Mesenchymal stem cell (in vitro differentiated cells and primary cell): ENCODE data around the gene KIF26A.
A peak's percentile ranks its signal among the peaks of the same experiment; 100 is the strongest.

Source experiments
- DNase-seq: peaks from one replicate; pipeline ENCODE4 v3.0.0-alpha.2; 2013
- H2AFZ ChIP-seq: one replicate; pipeline ENCODE4 v1.6.1; 2013; ENCODE audit warnings: low read depth, mild to moderate bottlenecking, control low read depth, inconsistent platforms, low read length, moderate library complexity
- H2AK5ac ChIP-seq: 2 replicates; pipeline ENCODE4 v1.6.1; 2013; ENCODE audit warnings: low read length, moderate library complexity, mild to moderate bottlenecking, inconsistent platforms; ENCODE audit not compliant: severe bottlenecking
- H2BK120ac ChIP-seq: one replicate; pipeline ENCODE4 v1.6.1; 2013; ENCODE audit warnings: low read depth, mild to moderate bottlenecking, inconsistent platforms, low read length, moderate library complexity
- H2BK12ac ChIP-seq, 2 experiments: one replicate each; pipeline ENCODE4 v1.6.1; 2013; ENCODE audit warnings: inconsistent platforms in 2 of 2, low read length in 2 of 2, mild to moderate bottlenecking in 2 of 2, moderate library complexity in 2 of 2, control low read depth in 1 of 2
- H2BK15ac ChIP-seq: one replicate; pipeline ENCODE4 v1.6.1; 2013; ENCODE audit warnings: mild to moderate bottlenecking, low read depth, inconsistent platforms; ENCODE audit not compliant: poor library complexity, severe bottlenecking
- H2BK5ac ChIP-seq: 2 replicates; pipeline ENCODE4 v1.6.1; 2013; ENCODE audit warnings: low read depth, mild to moderate bottlenecking, low read length, control low read depth, inconsistent platforms; ENCODE audit not compliant: poor library complexity, severe bottlenecking
- H3K14ac ChIP-seq, 2 experiments: one replicate each; pipeline ENCODE4 v1.6.1; 2013; ENCODE audit warnings: inconsistent platforms in 2 of 2, low read length in 2 of 2, control low read depth in 1 of 2, mild to moderate bottlenecking in 1 of 2, moderate library complexity in 1 of 2
- H3K18ac ChIP-seq, 2 experiments: one replicate each; pipeline ENCODE4 v1.6.1; 2013; ENCODE audit warnings: inconsistent platforms in 2 of 2, low read length in 2 of 2, control low read depth in 1 of 2, low read depth in 1 of 2, mild to moderate bottlenecking in 1 of 2
- H3K23ac ChIP-seq, 2 experiments: one replicate each; pipeline ENCODE4 v1.6.1; 2013; ENCODE audit warnings: inconsistent platforms in 2 of 2, low read length in 2 of 2, mild to moderate bottlenecking in 2 of 2, moderate library complexity in 2 of 2, control low read depth in 1 of 2
- H3K27ac ChIP-seq: 2 replicates; pipeline ENCODE4 v1.5.1; 2013; ENCODE audit warnings: mild to moderate bottlenecking, moderate library complexity, low read length, control low read depth, inconsistent platforms; ENCODE audit not compliant: poor library complexity, severe bottlenecking
- H3K27me3 ChIP-seq, 2 experiments: 2 replicates each; pipeline versions ENCODE4 v1.6.1 to v1.7.0; 2013; ENCODE audit warnings: low read length in 2 of 2, mild to moderate bottlenecking in 2 of 2, moderate library complexity in 2 of 2, control low read depth in 1 of 2, inconsistent platforms in 1 of 2; ENCODE audit not compliant: control insufficient read depth in 1 of 2, insufficient read depth in 1 of 2
- H3K36me3 ChIP-seq, 2 experiments: 2 replicates each; pipeline versions ENCODE4 v1.6.1 to v1.7.0; 2013; ENCODE audit warnings: low read length in 2 of 2, control low read depth in 1 of 2, inconsistent platforms in 1 of 2, low read depth in 1 of 2, mild to moderate bottlenecking in 1 of 2; ENCODE audit not compliant: insufficient read depth in 2 of 2, control insufficient read depth in 1 of 2
- H3K4ac ChIP-seq, 2 experiments: one replicate each; pipeline ENCODE4 v1.6.1; 2013; ENCODE audit warnings: inconsistent platforms in 2 of 2, low read length in 2 of 2, mild to moderate bottlenecking in 2 of 2, moderate library complexity in 2 of 2, control low read depth in 1 of 2, low read depth in 1 of 2
- H3K4me1 ChIP-seq: 2 replicates; pipeline ENCODE4 v1.6.1; 2013; ENCODE audit warnings: low read depth, low read length, control low read depth; ENCODE audit not compliant: control insufficient read depth, insufficient read depth
- H3K4me2 ChIP-seq: 2 replicates; pipeline ENCODE4 v1.6.1; 2013; ENCODE audit warnings: low read length, mild to moderate bottlenecking, inconsistent platforms; ENCODE audit not compliant: poor library complexity, severe bottlenecking
- H3K4me3 ChIP-seq, 2 experiments: 2 replicates each; pipeline versions ENCODE4 v1.5.1 to v1.7.0; 2013; ENCODE audit warnings: low read length in 2 of 2, mild to moderate bottlenecking in 2 of 2, control low read depth in 1 of 2, low read depth in 1 of 2; ENCODE audit not compliant: insufficient read depth in 1 of 2
- H3K79me1 ChIP-seq: replicated peaks from 2 replicates; pipeline ENCODE4 v1.6.1; 2013; ENCODE audit warnings: mild to moderate bottlenecking, control low read depth, low read length, inconsistent platforms; ENCODE audit not compliant: poor library complexity, severe bottlenecking
- H3K9ac ChIP-seq: 2 replicates; pipeline ENCODE4 v1.7.0; 2013; ENCODE audit warnings: mild to moderate bottlenecking, low read length, moderate library complexity
- H3K9me3 ChIP-seq: 2 replicates; pipeline ENCODE4 v1.7.0; 2013; ENCODE audit warnings: mild to moderate bottlenecking, low read length; ENCODE audit not compliant: control insufficient read depth
- H4K8ac ChIP-seq: one replicate; pipeline ENCODE4 v1.6.1; 2013; ENCODE audit warnings: inconsistent platforms, mild to moderate bottlenecking, low read length, moderate library complexity
- H4K91ac ChIP-seq: one replicate; pipeline ENCODE4 v1.6.1; 2013; ENCODE audit warnings: mild to moderate bottlenecking, low read length, inconsistent platforms
- WGBS: methylation state at CpG from one replicate; pipeline ENCODE4 v1.1.7; 2013; ENCODE audit warnings: mixed read lengths; 5-methylcytosine and 5-hydroxymethylcytosine counted together

Gene KIF26A

DNA sequence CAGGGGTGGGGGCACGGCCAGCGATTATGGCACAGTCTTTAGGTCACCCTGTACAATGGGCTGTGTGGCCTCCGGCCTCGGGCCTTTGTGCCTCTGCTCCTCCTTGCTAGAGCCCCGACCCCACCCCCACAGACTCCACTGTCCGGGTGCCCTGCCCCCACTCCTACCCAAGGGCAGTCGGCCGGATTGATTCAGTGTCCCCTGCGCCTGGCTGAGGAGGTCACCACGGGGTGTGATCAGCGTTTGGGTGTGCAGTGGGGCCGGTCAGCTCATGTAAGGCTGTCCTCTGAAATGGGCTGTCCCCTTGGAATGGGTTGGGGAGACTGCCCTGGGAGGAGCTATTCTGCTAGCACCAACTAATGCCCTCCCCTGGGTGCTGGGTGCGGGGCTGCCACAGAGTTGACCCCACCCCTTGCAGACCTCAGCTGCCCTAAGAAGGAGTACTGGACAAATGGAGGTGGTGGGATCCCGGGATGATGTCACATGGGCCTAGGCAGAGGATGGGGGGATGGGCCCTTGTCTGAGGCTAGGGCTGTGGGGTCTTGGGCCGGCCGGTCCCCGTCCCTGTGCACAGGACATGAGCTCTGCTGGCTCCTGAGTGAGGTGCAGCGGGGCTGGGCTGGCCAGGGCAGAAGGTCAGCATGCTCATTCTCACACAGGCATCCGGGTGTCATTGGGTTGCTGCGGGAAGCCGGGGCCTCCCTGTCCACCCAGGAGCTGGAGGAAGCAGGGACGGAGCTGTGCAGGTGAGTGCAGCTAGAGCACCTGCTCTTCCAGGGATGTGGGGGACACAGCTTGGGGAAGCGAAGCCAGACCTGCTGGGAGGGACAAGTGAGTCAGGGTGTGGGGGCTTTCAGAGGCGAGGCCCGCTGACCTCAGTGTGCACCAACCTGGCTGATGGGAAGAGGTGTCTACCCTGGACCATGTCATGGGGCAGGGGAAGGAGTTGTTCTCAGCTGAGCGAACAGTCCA, 29.5 kb upstream of the KIF26A start:
- WGBS = 79% methylated on average over 26 of the region's 26 CpGs

DNA sequence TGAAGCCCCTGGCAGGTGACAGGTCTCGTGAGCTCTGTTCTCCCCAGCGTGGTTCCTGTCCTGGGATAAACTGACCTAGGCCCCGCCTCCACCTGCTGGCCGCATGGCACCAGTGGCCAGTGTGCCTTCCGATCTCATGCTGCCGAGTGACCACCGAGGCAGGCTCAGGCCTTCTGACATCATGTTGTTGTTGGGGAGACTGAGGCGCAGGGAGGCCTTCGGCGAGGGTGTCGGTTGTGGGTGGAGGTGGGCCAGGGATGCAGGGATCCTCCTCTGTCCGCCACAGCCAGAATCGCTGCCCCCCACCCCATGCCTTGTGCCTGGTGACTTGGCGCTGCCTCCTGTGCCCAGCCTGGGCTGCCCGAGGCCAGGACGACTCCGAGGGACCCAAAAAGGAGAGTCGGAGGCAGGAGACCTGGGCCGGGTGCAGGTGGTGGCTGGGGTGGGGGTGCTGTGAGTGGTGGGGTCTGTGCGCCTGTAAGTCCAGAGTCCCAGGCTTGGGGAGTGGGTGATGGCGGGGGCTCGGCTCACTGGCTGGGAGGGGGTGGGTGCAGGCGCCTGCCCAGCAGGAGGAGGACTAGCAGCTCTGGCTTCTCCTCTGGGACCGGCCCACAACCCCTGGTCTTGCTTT, 28.5 kb upstream of the KIF26A start:
- H3K14ac ChIP-seq = no peak overlapping the region
- no peak overlapping the region for H4K8ac ChIP-seq
- H3K4me3 ChIP-seq = no peak overlapping the region
- no peaks in the 10 kb centered on the region for H3K36me3 ChIP-seq
- H3K4ac ChIP-seq = no peak overlapping the region
- H2AK5ac ChIP-seq = no peak overlapping the region
- H3K18ac ChIP-seq = no peak overlapping the region
- H2BK12ac ChIP-seq = no peak overlapping the region
- H3K9me3 ChIP-seq = no peaks in the 10 kb centered on the region
- no peak overlapping the region for H2AFZ ChIP-seq
- H2BK5ac ChIP-seq = no peak overlapping the region
- H4K91ac ChIP-seq = peak overlapping the region; percentile 16
- no peak overlapping the region for H3K4me2 ChIP-seq
- DNase-seq = no peak
- H2BK15ac ChIP-seq = no peak overlapping the region
- no peaks in the 10 kb centered on the region for H3K4me1 ChIP-seq
- no peak overlapping the region for H3K9ac ChIP-seq
- H3K79me1 ChIP-seq = no peaks in the 10 kb centered on the region
- no peak overlapping the region for H2BK120ac ChIP-seq
- WGBS = 86% methylated on average over 24 of the region's 24 CpGs
- no peak overlapping the region for H3K27ac ChIP-seq
- H3K27me3 ChIP-seq = peaks cover 4 to 24% of the 10 kb centered on the region in 2 experiments
- no peak overlapping the region for H3K23ac ChIP-seq

More for the DNA sequence above, 29.5 kb upstream of the KIF26A start:
- Histone ChIP-seq H2AK5ac (no peak overlapping the region), H2BK5ac (no peak overlapping the region), H2BK120ac (no peak overlapping the region), H3K14ac (no peak overlapping the region), H3K27me3 (peaks cover 0 to 14% of the 10 kb centered on the region in 2 experiments), H3K79me1 (no peaks in the 10 kb centered on the region), H2BK12ac (no peak overlapping the region), H3K18ac (no peak overlapping the region), H4K91ac (no peak overlapping the region), H3K4ac (no peak overlapping the region), H4K8ac (no peak overlapping the region), H2BK15ac (no peak overlapping the region), H3K4me1 (no peaks in the 10 kb centered on the region), H3K23ac (no peak overlapping the region), H3K4me3 (no peak overlapping the region), H3K36me3 (no peaks in the 10 kb centered on the region), H3K9ac (no peak overlapping the region), H2AFZ (no peak overlapping the region), H3K4me2 (no peak overlapping the region), H3K27ac (no peak overlapping the region), H3K9me3 (no peaks in the 10 kb centered on the region)
- no peak for DNase-seq

DNA sequence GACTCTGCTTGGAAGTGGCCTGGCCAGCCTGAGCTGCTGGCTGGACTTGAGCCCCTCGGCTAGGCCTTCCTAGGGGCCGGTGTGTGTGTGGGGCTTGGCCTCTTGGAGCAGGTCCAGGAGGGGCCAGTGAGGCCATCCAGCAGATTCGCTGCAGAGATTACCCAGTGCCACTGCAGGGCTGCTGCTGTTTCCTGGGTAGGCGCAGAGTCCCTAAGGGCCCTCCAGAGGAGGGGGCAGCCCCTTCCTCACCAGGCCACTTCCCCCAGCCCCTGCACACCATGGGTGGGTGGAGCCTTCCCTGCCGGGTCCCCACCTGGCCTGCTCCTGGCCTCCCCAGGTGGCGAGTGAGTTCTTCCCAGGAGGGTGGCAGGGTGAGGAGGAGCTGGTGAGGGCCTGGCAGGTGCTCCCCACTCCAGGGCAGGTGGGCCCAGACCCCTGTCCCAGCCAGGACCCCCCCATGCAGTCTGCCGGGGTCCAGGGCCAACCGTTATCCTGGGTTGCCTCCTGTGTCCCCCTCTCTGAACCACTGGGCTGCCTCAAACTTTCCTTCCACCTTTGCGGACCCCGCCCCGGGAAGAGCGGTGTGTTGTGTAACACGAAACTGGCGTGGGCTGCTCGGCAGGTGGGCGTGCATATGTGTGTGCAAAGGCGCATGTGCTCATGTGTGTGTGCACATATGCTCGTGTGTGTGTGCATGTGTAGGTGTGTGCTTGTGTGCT, 27.7 kb upstream of the KIF26A start:
- Histone ChIP-seq H2BK12ac (no peak overlapping the region), H2BK15ac (no peak overlapping the region), H3K4me1 (no peaks in the 10 kb centered on the region), H3K9ac (no peak overlapping the region), H3K18ac (no peak overlapping the region), H3K27me3 (peaks cover 12 to 27% of the 10 kb centered on the region in 2 experiments), H3K79me1 (no peaks in the 10 kb centered on the region), H3K4me3 (no peak overlapping the region), H3K14ac (no peak overlapping the region), H2AFZ (no peak overlapping the region), H3K23ac (no peak overlapping the region), H3K36me3 (no peaks in the 10 kb centered on the region), H4K91ac (no peak overlapping the region), H2AK5ac (no peak overlapping the region), H3K4ac (no peak overlapping the region), H3K4me2 (no peak overlapping the region), H3K9me3 (no peaks in the 10 kb centered on the region), H3K27ac (no peak overlapping the region), H4K8ac (no peak overlapping the region), H2BK120ac (no peak overlapping the region), H2BK5ac (no peak overlapping the region)
- DNase-seq = no peak
- WGBS = 86% methylated on average over 17 of the region's 18 CpGs
